AG04449 (cell line): ENCODE measurements around the gene RPL27.

Experiments used
- CTCF ChIA-PET: fragments of 350-600 bp; formaldehyde crosslinking; extraction: SDS; loops from one replicate; lab custom pipeline; 2021; ENCODE audit warnings: antibody characterized with exemption; lab: Yijun Ruan, JAX
- POLR2A ChIA-PET: fragments of 400-600, 350-600 bp; formaldehyde crosslinking; extraction: SDS; loops from one replicate; lab custom pipeline; 2020; ENCODE audit warnings: antibody characterized with exemption, inconsistent platforms; lab: Yijun Ruan, JAX
- DNase-seq: peaks from one replicate; pipeline ENCODE4 v3.0.0-alpha.2; 2010; ENCODE audit warnings: low read depth, low spot score
- H3K4me3 ChIP-seq: 2 replicates; pipeline ENCODE4 v1.5.1; 2011; ENCODE audit warnings: low read depth, mild to moderate bottlenecking, control low read depth, low read length
- CTCF ChIP-seq: IDR thresholded peaks from one replicate; pipeline ENCODE4 v1.5.1; 2011; ENCODE audit warnings: mild to moderate bottlenecking, moderate library complexity, low read length, control low read depth, inconsistent platforms; ENCODE audit not compliant: insufficient read depth; ENCODE audit errors: missing control alignments

RPL27 gene

GRCh38 chr17:43043307-43043706 lies 45.1 kb downstream of the RPL27 start:
- CTCF ChIA-PET = interaction anchor here (1.2 kb wide), 2 partner anchors 19 to 199 kb away, joined by 4 read pairs; partner anchors contain the start of gene AOC2
- TF ChIP-seq CTCF = no peak
- POLR2A ChIA-PET = interaction anchor here (0.7 kb wide), 1 partner anchor 18 kb away, joined by 3 read pairs; no protein-coding TSS in a partner anchor
- H3K4me3 ChIP-seq = no peak overlapping the region
- peak; percentile 10 for DNase-seq

GRCh38 chr17:43044024-43044423 lies 45.8 kb downstream of the RPL27 start:
- POLR2A ChIA-PET = no interaction called here

GRCh38 chr17:43051969-43052368 lies 53.8 kb downstream of the RPL27 start:
- CTCF ChIA-PET = no interaction called here
- POLR2A ChIA-PET = no interaction called here
- no peak overlapping the region for H3K4me3 ChIP-seq

More at GRCh38 chr17:43044024-43044423, 45.8 kb downstream of the RPL27 start:
- DNase-seq = no peak
- TF ChIP-seq CTCF = no peak
- no peak overlapping the region for H3K4me3 ChIP-seq
- CTCF ChIA-PET = interaction anchor here (1.2 kb wide), 1 partner anchor 20 kb away, joined by 4 read pairs; no protein-coding TSS in a partner anchor

More at GRCh38 chr17:43051969-43052368, 53.8 kb downstream of the RPL27 start:
- TF ChIP-seq CTCF = no peak
- no peak for DNase-seq
